Tibial nerve (tissue), 3 donors: ENCODE measurements around the gene SEMA3E.

Source experiments
- CTCF ChIP-seq, 5 experiments: fragments of 200-600 bp in 3 of 5; fragments of 450-650 bp in 2 of 5; sonication (generic) in 3 of 5; IDR thresholded peaks; one replicate each; pipeline ENCODE4 v1.5.1; 2016 to 2019; ENCODE audit warnings: antibody characterized with exemption in 5 of 5, mild to moderate bottlenecking in 3 of 5, moderate library complexity in 2 of 5
- POLR2A ChIP-seq, 2 donors: fragments of 450-650 bp; IDR thresholded peaks; one replicate each; pipeline ENCODE4 v1.6.1; 2017; ENCODE audit warnings: antibody characterized with exemption in 2 of 2, mild to moderate bottlenecking in 2 of 2, moderate library complexity in 2 of 2

- TF ChIP-seq CTCF (IDR thresholded peaks at IDR 0.05) (no peak), POLR2A (IDR thresholded peaks at IDR 0.05) (no peak)
These were observed 8.7 kb downstream of the SEMA3E start for GRCh38 chr7:83640240-83640639.
